Measurements from ENCODE around the gene ATP5MC3. TPM values are rescaled to one million over a fixed set of nuclear protein-coding genes. Genes with fewer than 3 reads are reported as not detected.

Gene ATP5MC3
- total RNA-seq, 2 experiments from 2014 or later, result 161 to 371 TPM

DNA sequence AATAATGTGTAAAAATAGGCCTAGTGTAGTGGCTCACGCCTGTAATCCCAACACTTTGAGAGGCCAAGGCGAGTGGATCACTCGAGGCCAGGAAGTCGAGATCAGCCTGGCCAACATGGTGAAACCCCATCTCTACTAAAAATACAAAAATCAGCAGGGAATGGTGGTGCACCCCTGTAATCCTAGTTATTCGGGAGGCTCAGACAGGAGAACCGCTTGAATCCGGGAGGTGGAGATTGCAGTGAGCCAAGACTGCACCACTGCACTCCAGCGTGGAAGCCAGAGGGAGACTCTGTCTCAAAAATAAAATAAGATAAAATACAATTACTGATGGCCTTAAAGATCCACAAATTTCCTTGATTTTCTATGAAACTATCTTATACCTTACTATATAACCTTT, 17.3 kb downstream of the ATP5MC3 start:
- ChIA-PET CTCF (ENCODE audit: unreplicated experiment) (no interaction called here), POLR2A (interaction anchor here (1.4 kb wide), 1 partner anchor 14 kb away, joined by 3 read pairs; no protein-coding TSS in a partner anchor)
- Histone ChIP-seq H3K79me2 (ENCODE audit: insufficient read depth, low read depth, low read length) (peaks cover 93% of the 10 kb centered on the region), H3K4me3 (ENCODE audit: low read depth, low read length, poor library complexity, severe bottlenecking) (no peak overlapping the region), H3K4me2 (ENCODE audit: low read length) (no peak overlapping the region), H3K4me1 (ENCODE audit: insufficient read depth, low read length, poor library complexity, severe bottlenecking) (peaks cover 17% of the 10 kb centered on the region), H4K20me1 (ENCODE audit: insufficient read depth, low read length) (peaks cover 23% of the 10 kb centered on the region), H3K27ac (ENCODE audit: low read depth, low read length, poor library complexity, severe bottlenecking) (no peak overlapping the region), H3K9me2 (ENCODE audit: insufficient read depth, low read length) (no peaks in the 10 kb centered on the region), H2AFZ (ENCODE audit: low read length) (no peak overlapping the region), H3K36me3 (ENCODE audit: insufficient read depth, low read length) (peaks cover 16% of the 10 kb centered on the region), H3K9me3 (ENCODE audit: low read length) (no peaks in the 10 kb centered on the region)
- intact Hi-C loops (cut with micrococcal nuclease; ENCODE audit: unreplicated experiment), result no loop called here
- no peak for DNase-seq (ENCODE audit: low spot score)
- no TSS peak for BruUV-seq (replicated peaks)
- TF ChIP-seq, protein P1, sequence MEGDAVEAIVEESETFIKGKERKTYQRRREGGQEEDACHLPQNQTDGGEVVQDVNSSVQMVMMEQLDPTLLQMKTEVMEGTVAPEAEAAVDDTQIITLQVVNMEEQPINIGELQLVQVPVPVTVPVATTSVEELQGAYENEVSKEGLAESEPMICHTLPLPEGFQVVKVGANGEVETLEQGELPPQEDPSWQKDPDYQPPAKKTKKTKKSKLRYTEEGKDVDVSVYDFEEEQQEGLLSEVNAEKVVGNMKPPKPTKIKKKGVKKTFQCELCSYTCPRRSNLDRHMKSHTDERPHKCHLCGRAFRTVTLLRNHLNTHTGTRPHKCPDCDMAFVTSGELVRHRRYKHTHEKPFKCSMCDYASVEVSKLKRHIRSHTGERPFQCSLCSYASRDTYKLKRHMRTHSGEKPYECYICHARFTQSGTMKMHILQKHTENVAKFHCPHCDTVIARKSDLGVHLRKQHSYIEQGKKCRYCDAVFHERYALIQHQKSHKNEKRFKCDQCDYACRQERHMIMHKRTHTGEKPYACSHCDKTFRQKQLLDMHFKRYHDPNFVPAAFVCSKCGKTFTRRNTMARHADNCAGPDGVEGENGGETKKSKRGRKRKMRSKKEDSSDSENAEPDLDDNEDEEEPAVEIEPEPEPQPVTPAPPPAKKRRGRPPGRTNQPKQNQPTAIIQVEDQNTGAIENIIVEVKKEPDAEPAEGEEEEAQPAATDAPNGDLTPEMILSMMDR (conservative IDR thresholded peaks at IDR 0.05; ENCODE audit: low read length), result no peak
- no peak for TF ChIP-seq EZH2phosphoT487 (IDR thresholded peaks at IDR 0.05; ENCODE audit: borderline replicate concordance, low read depth, low read length)

DNA sequence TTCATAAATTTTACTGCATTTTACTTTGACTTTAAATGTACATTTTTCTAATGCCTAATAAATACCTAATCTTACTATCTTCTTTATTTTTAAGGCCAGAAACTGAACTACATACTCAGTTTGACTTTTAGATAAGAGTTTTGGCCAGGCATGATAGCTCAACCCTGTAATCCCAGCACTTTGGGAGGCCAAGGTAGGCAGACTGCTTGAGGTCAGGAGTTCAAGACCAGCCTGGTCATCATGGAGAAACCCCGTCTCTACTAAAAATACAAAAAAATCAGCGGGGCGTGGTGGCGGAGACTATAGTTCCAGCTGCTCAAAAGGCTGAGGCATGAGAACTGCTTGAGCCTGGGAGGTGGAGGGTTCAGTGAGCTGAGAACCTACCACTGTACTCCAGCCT, 22.6 kb downstream of the ATP5MC3 start:
- H3K4me3 ChIP-seq (ENCODE audit: low read depth, low read length, poor library complexity, severe bottlenecking), result no peak overlapping the region
- no peaks in the 10 kb centered on the region for H3K9me2 ChIP-seq (ENCODE audit: insufficient read depth, low read length)
- H3K4me2 ChIP-seq (ENCODE audit: low read length), result no peak overlapping the region
- H3K79me2 ChIP-seq (ENCODE audit: insufficient read depth, low read depth, low read length), result peaks cover 98% of the 10 kb centered on the region
- H3K27ac ChIP-seq (ENCODE audit: low read depth, low read length, poor library complexity, severe bottlenecking), result no peak overlapping the region
- no peaks in the 10 kb centered on the region for H3K4me1 ChIP-seq (ENCODE audit: insufficient read depth, low read length, poor library complexity, severe bottlenecking)
- peaks cover 18% of the 10 kb centered on the region for H4K20me1 ChIP-seq (ENCODE audit: insufficient read depth, low read length)
- DNase-seq (ENCODE audit: low spot score), result no peak
- TF ChIP-seq, protein P1 (conservative IDR thresholded peaks at IDR 0.05; ENCODE audit: low read length), result no peak
- no peak for TF ChIP-seq EZH2phosphoT487 (IDR thresholded peaks at IDR 0.05; ENCODE audit: borderline replicate concordance, low read depth, low read length)
- ChIA-PET CTCF (ENCODE audit: unreplicated experiment) (no interaction called here), POLR2A (interaction anchor here (0.7 to 1.0 kb wide), 3 partner anchors 23 to 1760 kb away, joined by 3 to 8 read pairs (median 4); no protein-coding TSS in a partner anchor)
- no peak overlapping the region for H2AFZ ChIP-seq (ENCODE audit: low read length)
- peaks cover 35% of the 10 kb centered on the region for H3K36me3 ChIP-seq (ENCODE audit: insufficient read depth, low read length)
- intact Hi-C loops (cut with micrococcal nuclease; ENCODE audit: unreplicated experiment), result no loop called here
- H3K9me3 ChIP-seq (ENCODE audit: low read length), result no peaks in the 10 kb centered on the region
- BruUV-seq (replicated peaks), result no TSS peak

DNA sequence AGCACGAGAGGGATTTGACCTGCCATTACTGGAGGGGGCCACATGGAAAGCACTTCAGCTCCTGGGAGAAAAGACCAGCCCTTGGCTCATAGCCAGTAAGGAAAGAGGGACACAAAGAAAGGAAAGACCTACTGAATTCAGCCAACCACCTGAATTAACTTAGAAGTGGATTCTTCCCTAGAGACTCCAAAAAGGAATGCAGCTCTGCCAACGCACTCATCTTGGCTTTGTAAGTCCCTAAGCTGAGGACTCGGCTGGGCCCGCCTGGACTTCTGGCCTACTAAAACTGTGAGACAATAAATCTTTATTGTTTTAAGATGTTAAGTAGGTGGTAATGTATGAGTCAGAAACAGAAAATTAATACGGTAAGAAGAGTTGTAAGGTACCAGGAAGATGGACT, 25.0 kb downstream of the ATP5MC3 start:
- peaks cover 30% of the 10 kb centered on the region for H3K36me3 ChIP-seq (ENCODE audit: insufficient read depth, low read length)
- intact Hi-C loops (cut with micrococcal nuclease; ENCODE audit: unreplicated experiment), result no loop called here

More for the DNA sequence above, 25.0 kb downstream of the ATP5MC3 start:
- H4K20me1 ChIP-seq (ENCODE audit: insufficient read depth, low read length), result peaks cover 31% of the 10 kb centered on the region
- H3K4me1 ChIP-seq (ENCODE audit: insufficient read depth, low read length, poor library complexity, severe bottlenecking), result no peaks in the 10 kb centered on the region
- H3K4me3 ChIP-seq (ENCODE audit: low read depth, low read length, poor library complexity, severe bottlenecking), result no peak overlapping the region
- no peak for TF ChIP-seq EZH2phosphoT487 (IDR thresholded peaks at IDR 0.05; ENCODE audit: borderline replicate concordance, low read depth, low read length)
- no peak overlapping the region for H3K27ac ChIP-seq (ENCODE audit: low read depth, low read length, poor library complexity, severe bottlenecking)
- no TSS peak for BruUV-seq (replicated peaks)
- no peak overlapping the region for H3K4me2 ChIP-seq (ENCODE audit: low read length)
- H3K79me2 ChIP-seq (ENCODE audit: insufficient read depth, low read depth, low read length), result peaks cover 94% of the 10 kb centered on the region
- CTCF ChIA-PET (ENCODE audit: unreplicated experiment), result no interaction called here
- no peaks in the 10 kb centered on the region for H3K9me3 ChIP-seq (ENCODE audit: low read length)
- H2AFZ ChIP-seq (ENCODE audit: low read length), result no peak overlapping the region
- no peak for DNase-seq (ENCODE audit: low spot score)
- no peaks in the 10 kb centered on the region for H3K9me2 ChIP-seq (ENCODE audit: insufficient read depth, low read length)
- POLR2A ChIA-PET, result interaction anchor here (0.6 to 0.7 kb wide), 3 partner anchors 10 to 121 kb away, joined by 3 read pairs; no protein-coding TSS in a partner anchor

Data from OCI-LY7 (cell line).